ENCODE measurements around the gene DIAPH3.

GRCh38 chr13:59780058-59780457 is 383.7 kb downstream of the DIAPH3 start:
- TF ChIP-seq, protein P1, sequence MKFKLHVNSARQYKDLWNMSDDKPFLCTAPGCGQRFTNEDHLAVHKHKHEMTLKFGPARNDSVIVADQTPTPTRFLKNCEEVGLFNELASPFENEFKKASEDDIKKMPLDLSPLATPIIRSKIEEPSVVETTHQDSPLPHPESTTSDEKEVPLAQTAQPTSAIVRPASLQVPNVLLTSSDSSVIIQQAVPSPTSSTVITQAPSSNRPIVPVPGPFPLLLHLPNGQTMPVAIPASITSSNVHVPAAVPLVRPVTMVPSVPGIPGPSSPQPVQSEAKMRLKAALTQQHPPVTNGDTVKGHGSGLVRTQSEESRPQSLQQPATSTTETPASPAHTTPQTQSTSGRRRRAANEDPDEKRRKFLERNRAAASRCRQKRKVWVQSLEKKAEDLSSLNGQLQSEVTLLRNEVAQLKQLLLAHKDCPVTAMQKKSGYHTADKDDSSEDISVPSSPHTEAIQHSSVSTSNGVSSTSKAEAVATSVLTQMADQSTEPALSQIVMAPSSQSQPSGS (CRISPR knock-in tag; IDR thresholded peaks at IDR 0.05; ENCODE audit: borderline replicate concordance, low read depth): no peak
- TF ChIP-seq KAT7 (CRISPR knock-in tag; IDR thresholded peaks at IDR 0.05; ENCODE audit: borderline replicate concordance) (no peak), ZNF512 (CRISPR knock-in tag; IDR thresholded peaks at IDR 0.05; ENCODE audit: borderline replicate concordance) (no peak), TP53 (CRISPR knock-in tag; IDR thresholded peaks at IDR 0.05) (no peak), GTF2I (CRISPR knock-in tag; conservative IDR thresholded peaks at IDR 0.05) (no peak), NFYB (CRISPR knock-in tag; conservative IDR thresholded peaks at IDR 0.05; ENCODE audit: low read depth) (no peak), ESRRA (CRISPR knock-in tag; IDR thresholded peaks at IDR 0.05; ENCODE audit: borderline replicate concordance) (no peak)
- TF ChIP-seq, protein P2, sequence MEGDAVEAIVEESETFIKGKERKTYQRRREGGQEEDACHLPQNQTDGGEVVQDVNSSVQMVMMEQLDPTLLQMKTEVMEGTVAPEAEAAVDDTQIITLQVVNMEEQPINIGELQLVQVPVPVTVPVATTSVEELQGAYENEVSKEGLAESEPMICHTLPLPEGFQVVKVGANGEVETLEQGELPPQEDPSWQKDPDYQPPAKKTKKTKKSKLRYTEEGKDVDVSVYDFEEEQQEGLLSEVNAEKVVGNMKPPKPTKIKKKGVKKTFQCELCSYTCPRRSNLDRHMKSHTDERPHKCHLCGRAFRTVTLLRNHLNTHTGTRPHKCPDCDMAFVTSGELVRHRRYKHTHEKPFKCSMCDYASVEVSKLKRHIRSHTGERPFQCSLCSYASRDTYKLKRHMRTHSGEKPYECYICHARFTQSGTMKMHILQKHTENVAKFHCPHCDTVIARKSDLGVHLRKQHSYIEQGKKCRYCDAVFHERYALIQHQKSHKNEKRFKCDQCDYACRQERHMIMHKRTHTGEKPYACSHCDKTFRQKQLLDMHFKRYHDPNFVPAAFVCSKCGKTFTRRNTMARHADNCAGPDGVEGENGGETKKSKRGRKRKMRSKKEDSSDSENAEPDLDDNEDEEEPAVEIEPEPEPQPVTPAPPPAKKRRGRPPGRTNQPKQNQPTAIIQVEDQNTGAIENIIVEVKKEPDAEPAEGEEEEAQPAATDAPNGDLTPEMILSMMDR (IDR thresholded peaks at IDR 0.05): no peak
- TF ChIP-seq, protein P3, sequence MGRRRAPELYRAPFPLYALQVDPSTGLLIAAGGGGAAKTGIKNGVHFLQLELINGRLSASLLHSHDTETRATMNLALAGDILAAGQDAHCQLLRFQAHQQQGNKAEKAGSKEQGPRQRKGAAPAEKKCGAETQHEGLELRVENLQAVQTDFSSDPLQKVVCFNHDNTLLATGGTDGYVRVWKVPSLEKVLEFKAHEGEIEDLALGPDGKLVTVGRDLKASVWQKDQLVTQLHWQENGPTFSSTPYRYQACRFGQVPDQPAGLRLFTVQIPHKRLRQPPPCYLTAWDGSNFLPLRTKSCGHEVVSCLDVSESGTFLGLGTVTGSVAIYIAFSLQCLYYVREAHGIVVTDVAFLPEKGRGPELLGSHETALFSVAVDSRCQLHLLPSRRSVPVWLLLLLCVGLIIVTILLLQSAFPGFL (CRISPR knock-in tag; IDR thresholded peaks at IDR 0.05; ENCODE audit: borderline replicate concordance): no peak

Measured in WTC11 (cell line).